HCT116 (cell line): ENCODE measurements around the gene DAPK1. TPM values are rescaled to one million over a fixed set of nuclear protein-coding genes. Genes with fewer than 3 reads are reported as not detected.

Experiments used
- ATAC-seq: fragments of 200-7000 bp; cut with Tn5 transposase; 2 replicates; pipeline ENCODE4 v1.9.1; 2020; ENCODE audit warnings: mild to moderate bottlenecking, moderate library complexity
- BruUV-seq: library from RNA; stranded (reverse); fragments of 400-500 nt; replicated peaks from 2 replicates; lab custom pipeline; 2021; lab: Mats Ljungman, UMichigan
- CTCF ChIA-PET: fragments of 300-600 bp; sonication (Branson Sonifier 250); formaldehyde crosslinking; loops from one replicate; lab custom pipeline; 2021; ENCODE audit warnings: antibody characterized with exemption; lab: Charles Lee
- POLR2A ChIA-PET: fragments of 300-600, 350-600 bp; sonication (Branson Sonifier 250); formaldehyde crosslinking; loops from one replicate; lab custom pipeline; 2021; ENCODE audit warnings: antibody characterized with exemption; lab: Charles Lee
- RAD21 ChIA-PET, 2 experiments: fragments of 300-600 bp; sonication (Branson Sonifier 250); formaldehyde crosslinking; loops; one replicate each; lab custom pipeline; 2023; ENCODE audit warnings: low total read pairs in 2 of 2; ENCODE audit not compliant: uncharacterized antibody in 2 of 2, unreplicated experiment in 2 of 2, low non-redundant PET in 1 of 2; lab: Charles Lee
- DNase-seq: peaks from one replicate; pipeline ENCODE4 v3.0.0-alpha.2; 2010; ENCODE audit warnings: low read depth, low spot score
- H2AFZ ChIP-seq: fragments of 200-600 bp; shearing (Covaris generic), sonication (generic); 2 replicates; pipeline ENCODE4 v1.6.1; 2017; ENCODE audit warnings: low read depth, mixed run types, mixed read lengths, antibody characterized with exemption, low read length; ENCODE audit not compliant: poor library complexity, severe bottlenecking
- H3K27ac ChIP-seq: 2 replicates; pipeline ENCODE4 v1.5.1; 2012; ENCODE audit warnings: low read depth, low read length
- H3K27me3 ChIP-seq: fragments of 200-600 bp; sonication (generic); 2 replicates; pipeline ENCODE4 v1.6.1; 2016; ENCODE audit warnings: mixed run types, low read length, mixed read lengths; ENCODE audit not compliant: insufficient read depth
- H3K36me3 ChIP-seq, 2 experiments: fragments of 200-500 bp in 1 of 2; fragments of 200-600 bp in 1 of 2; sonication (Bioruptor generic) in 1 of 2; sonication (generic) in 1 of 2; 2 replicates each; pipeline versions ENCODE4 v1.5.1 to v1.6.1; 2014 to 2016; ENCODE audit warnings: low read length in 2 of 2, inconsistent platforms in 1 of 2, mixed read lengths in 1 of 2, mixed run types in 1 of 2; ENCODE audit not compliant: insufficient read depth in 2 of 2, control insufficient read depth in 1 of 2
- H3K4me1 ChIP-seq, 2 experiments: fragments of 200-600 bp in 1 of 2; sonication (generic) in 1 of 2; 2 replicates each; pipeline versions ENCODE4 v1.5.1 to v1.6.1; 2012 to 2017; ENCODE audit warnings: low read length in 2 of 2, inconsistent platforms in 1 of 2, mild to moderate bottlenecking in 1 of 2, mixed read lengths in 1 of 2, mixed run types in 1 of 2, moderate library complexity in 1 of 2; ENCODE audit not compliant: insufficient read depth in 2 of 2, control insufficient read depth in 1 of 2
- H3K4me2 ChIP-seq: fragments of 200-600 bp; sonication (generic); 2 replicates; pipeline ENCODE4 v1.6.1; 2017; ENCODE audit warnings: mixed run types, low read length, mixed read lengths
- H3K4me3 ChIP-seq, 2 experiments: fragments of 200-600 bp in 1 of 2; sonication (generic) in 1 of 2; replicated peaks in 1 of 2; 2 replicates each; pipeline ENCODE4 v1.5.1; 2011 to 2016; ENCODE audit warnings: low read length in 2 of 2, control low read depth in 1 of 2, low read depth in 1 of 2, mild to moderate bottlenecking in 1 of 2, mixed read lengths in 1 of 2, mixed run types in 1 of 2
- H3K79me2 ChIP-seq: fragments of 200-600 bp; sonication (generic); 2 replicates; pipeline ENCODE4 v1.6.1; 2017; ENCODE audit warnings: mild to moderate bottlenecking, mixed run types, low read length, moderate library complexity, mixed read lengths; ENCODE audit not compliant: insufficient read depth
- H3K9ac ChIP-seq: fragments of 200-600 bp; sonication (generic); 2 replicates; pipeline ENCODE4 v1.6.1; 2016; ENCODE audit warnings: low read length, mixed read lengths
- H3K9me2 ChIP-seq: fragments of 200-600 bp; sonication (generic), shearing (Covaris generic); 2 replicates; pipeline ENCODE4 v1.6.1; 2017; ENCODE audit warnings: mixed run types, mild to moderate bottlenecking, moderate library complexity; ENCODE audit not compliant: insufficient read depth
- H3K9me3 ChIP-seq, 2 experiments: fragments of 200-500 bp in 1 of 2; fragments of 200-600 bp in 1 of 2; sonication (Bioruptor generic) in 1 of 2; sonication (generic) in 1 of 2; 2 replicates each; pipeline ENCODE4 v1.6.1; 2014 to 2017; ENCODE audit warnings: low read length in 2 of 2, mixed read lengths in 2 of 2, inconsistent platforms in 1 of 2, low read depth in 1 of 2, mild to moderate bottlenecking in 1 of 2, mixed run types in 1 of 2, moderate library complexity in 1 of 2; ENCODE audit not compliant: control insufficient read depth in 1 of 2, insufficient read depth in 1 of 2
- H4K20me1 ChIP-seq: fragments of 200-600 bp; sonication (generic), shearing (Covaris generic); 2 replicates; pipeline ENCODE4 v1.6.1; 2017; ENCODE audit warnings: mixed run types, mild to moderate bottlenecking, moderate library complexity; ENCODE audit not compliant: insufficient read depth
- CEBPB ChIP-seq: IDR thresholded peaks from 2 replicates; pipeline ENCODE4 v1.6.1; 2012; ENCODE audit warnings: low read depth
- EGR1 ChIP-seq: IDR thresholded peaks from 2 replicates; pipeline ENCODE4 v1.6.1; 2012; ENCODE audit warnings: low read depth
- EZH2 ChIP-seq: fragments of 200-600 bp; sonication (generic); IDR thresholded peaks from 2 replicates; pipeline ENCODE4 v1.6.1; 2017; ENCODE audit warnings: antibody characterized with exemption, mixed run types
- FOSL1 ChIP-seq: IDR thresholded peaks from 2 replicates; pipeline ENCODE4 v1.6.1; 2012; ENCODE audit warnings: low read depth
- POLR2AphosphoS5 ChIP-seq: IDR thresholded peaks from 2 replicates; pipeline ENCODE4 v1.6.1; 2011; ENCODE audit warnings: mild to moderate bottlenecking, low read depth, low read length, moderate library complexity
- SRF ChIP-seq: IDR thresholded peaks from 2 replicates; pipeline ENCODE4 v1.6.1; 2012; ENCODE audit warnings: low read depth
- TCF7L2 ChIP-seq: IDR thresholded peaks from 2 replicates; pipeline ENCODE4 v1.7.0; 2011; ENCODE audit warnings: borderline replicate concordance, inconsistent platforms; ENCODE audit not compliant: insufficient read depth, insufficient read length; ENCODE audit errors: extremely low read depth
- ZBTB33 ChIP-seq: IDR thresholded peaks from 2 replicates; pipeline ENCODE4 v1.6.1; 2011; ENCODE audit warnings: mild to moderate bottlenecking, low read length, moderate library complexity; ENCODE audit not compliant: insufficient replicate concordance; ENCODE audit errors: extremely low read depth
- ZNF274 ChIP-seq: fragments of 200-500 bp; sonication (Bioruptor generic); IDR thresholded peaks from 2 replicates; pipeline ENCODE4 v1.6.1; 2014; ENCODE audit warnings: mild to moderate bottlenecking, low read depth, low read length, inconsistent platforms
- intact Hi-C: fragments of 100-400 bp; cut with micrococcal nuclease; formaldehyde crosslinking; loops from 2 replicates; pipeline ENCODE4 v1.10.0; 2022
- total RNA-seq: library from RNA; stranded (reverse); gene quantifications from one replicate; pipeline ENCODE4 v1.2.1, GENCODE V29; 2021; ENCODE audit not compliant: unreplicated experiment
- TF ChIP-seq, protein P1 (sequence below): IDR thresholded peaks from 2 replicates; pipeline ENCODE4 v1.6.1; 2012
- TF ChIP-seq, protein P2 (sequence below): IDR thresholded peaks from 2 replicates; pipeline ENCODE4 v1.6.1; 2012
- TF ChIP-seq, protein P3 (sequence below): IDR thresholded peaks from 2 replicates; pipeline ENCODE4 v1.6.1; 2012; ENCODE audit warnings: low read depth

Gene DAPK1
- total RNA-seq, 1 experiment from 2014 or later = 5.6 TPM

DNA sequence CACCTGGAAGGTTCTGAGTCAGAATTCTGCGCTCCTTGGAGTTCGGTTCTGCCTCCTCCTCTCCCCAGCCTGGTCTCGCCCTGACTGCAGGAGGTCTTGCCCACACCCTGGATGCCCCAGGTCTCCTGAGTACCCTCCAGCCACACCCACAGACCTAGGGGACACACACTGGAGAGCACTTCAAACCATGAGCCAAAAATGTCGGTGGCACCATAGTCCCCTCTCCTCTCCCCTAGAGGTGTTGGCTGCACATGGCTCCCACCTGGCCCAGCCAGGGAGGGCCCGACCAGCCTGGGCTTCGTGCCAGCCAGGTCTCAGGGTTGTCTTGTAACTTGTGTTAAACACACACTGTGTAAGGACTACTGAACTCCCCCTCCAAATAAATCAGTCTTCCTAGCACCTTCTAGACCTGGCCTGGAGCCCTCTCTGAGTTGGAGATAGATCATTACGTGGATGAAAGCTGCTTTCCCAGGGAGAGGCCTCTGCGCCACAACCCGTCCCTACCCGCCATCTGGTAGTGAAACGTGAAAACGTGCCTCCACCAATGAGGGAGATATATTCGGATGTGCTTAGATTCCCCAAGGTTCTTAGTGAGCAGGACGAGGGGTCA lies 178.3 kb downstream of the DAPK1 start:
- ATAC-seq (no peak), DNase-seq (no peak)
- H2AFZ ChIP-seq = no peak overlapping the region
- no peaks in the 10 kb centered on the region for H3K27me3 ChIP-seq
- no peaks in the 10 kb centered on the region for H3K9me3 ChIP-seq
- intact Hi-C loops = no loop called here
- no peak overlapping the region for H3K4me3 ChIP-seq
- no peak overlapping the region for H3K9ac ChIP-seq
- no peaks in the 10 kb centered on the region for H3K4me1 ChIP-seq
- no peaks in the 10 kb centered on the region for H3K9me2 ChIP-seq
- ChIA-PET POLR2A (no interaction called here), CTCF (no interaction called here), RAD21 (no interaction called here)
- no TSS peak for BruUV-seq
- no peaks in the 10 kb centered on the region for H4K20me1 ChIP-seq
- H3K4me2 ChIP-seq = no peak overlapping the region
- no peak for TF ChIP-seq CEBPB
- no peak for TF ChIP-seq TCF7L2
- TF ChIP-seq, protein P1, sequence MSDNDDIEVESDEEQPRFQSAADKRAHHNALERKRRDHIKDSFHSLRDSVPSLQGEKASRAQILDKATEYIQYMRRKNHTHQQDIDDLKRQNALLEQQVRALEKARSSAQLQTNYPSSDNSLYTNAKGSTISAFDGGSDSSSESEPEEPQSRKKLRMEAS = no peak
- TF ChIP-seq, protein P2, sequence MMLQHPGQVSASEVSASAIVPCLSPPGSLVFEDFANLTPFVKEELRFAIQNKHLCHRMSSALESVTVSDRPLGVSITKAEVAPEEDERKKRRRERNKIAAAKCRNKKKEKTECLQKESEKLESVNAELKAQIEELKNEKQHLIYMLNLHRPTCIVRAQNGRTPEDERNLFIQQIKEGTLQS = no peak
- no peak for TF ChIP-seq SRF
- TF ChIP-seq ZBTB33 = no peak
- TF ChIP-seq, protein P3, sequence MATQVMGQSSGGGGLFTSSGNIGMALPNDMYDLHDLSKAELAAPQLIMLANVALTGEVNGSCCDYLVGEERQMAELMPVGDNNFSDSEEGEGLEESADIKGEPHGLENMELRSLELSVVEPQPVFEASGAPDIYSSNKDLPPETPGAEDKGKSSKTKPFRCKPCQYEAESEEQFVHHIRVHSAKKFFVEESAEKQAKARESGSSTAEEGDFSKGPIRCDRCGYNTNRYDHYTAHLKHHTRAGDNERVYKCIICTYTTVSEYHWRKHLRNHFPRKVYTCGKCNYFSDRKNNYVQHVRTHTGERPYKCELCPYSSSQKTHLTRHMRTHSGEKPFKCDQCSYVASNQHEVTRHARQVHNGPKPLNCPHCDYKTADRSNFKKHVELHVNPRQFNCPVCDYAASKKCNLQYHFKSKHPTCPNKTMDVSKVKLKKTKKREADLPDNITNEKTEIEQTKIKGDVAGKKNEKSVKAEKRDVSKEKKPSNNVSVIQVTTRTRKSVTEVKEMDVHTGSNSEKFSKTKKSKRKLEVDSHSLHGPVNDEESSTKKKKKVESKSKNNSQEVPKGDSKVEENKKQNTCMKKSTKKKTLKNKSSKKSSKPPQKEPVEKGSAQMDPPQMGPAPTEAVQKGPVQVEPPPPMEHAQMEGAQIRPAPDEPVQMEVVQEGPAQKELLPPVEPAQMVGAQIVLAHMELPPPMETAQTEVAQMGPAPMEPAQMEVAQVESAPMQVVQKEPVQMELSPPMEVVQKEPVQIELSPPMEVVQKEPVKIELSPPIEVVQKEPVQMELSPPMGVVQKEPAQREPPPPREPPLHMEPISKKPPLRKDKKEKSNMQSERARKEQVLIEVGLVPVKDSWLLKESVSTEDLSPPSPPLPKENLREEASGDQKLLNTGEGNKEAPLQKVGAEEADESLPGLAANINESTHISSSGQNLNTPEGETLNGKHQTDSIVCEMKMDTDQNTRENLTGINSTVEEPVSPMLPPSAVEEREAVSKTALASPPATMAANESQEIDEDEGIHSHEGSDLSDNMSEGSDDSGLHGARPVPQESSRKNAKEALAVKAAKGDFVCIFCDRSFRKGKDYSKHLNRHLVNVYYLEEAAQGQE = no peak
- TF ChIP-seq EGR1 = no peak
- TF ChIP-seq FOSL1 = no peak
- no peak for TF ChIP-seq EZH2
- TF ChIP-seq ZNF274 = no peak
- TF ChIP-seq POLR2AphosphoS5 = no peak
- no peak overlapping the region for H3K27ac ChIP-seq
- no peaks in the 10 kb centered on the region for H3K36me3 ChIP-seq
- no peaks in the 10 kb centered on the region for H3K79me2 ChIP-seq
